ENCODE results near the gene ZNF41. TPM values are rescaled to one million over a fixed set of nuclear protein-coding genes. Genes with fewer than 3 reads are reported as not detected.

The ZNF41 gene
- total and polyA plus RNA-seq, 2 of the 13 experiments (the other 11 are each of a cell fraction or from before 2014, with no cell fraction given), result 2.3 to 3.9 TPM

GRCh38 chrX:47515941-47516665 lies 33.1 kb upstream of the ZNF41 start (continued):
- TF ChIP-seq, protein P1, sequence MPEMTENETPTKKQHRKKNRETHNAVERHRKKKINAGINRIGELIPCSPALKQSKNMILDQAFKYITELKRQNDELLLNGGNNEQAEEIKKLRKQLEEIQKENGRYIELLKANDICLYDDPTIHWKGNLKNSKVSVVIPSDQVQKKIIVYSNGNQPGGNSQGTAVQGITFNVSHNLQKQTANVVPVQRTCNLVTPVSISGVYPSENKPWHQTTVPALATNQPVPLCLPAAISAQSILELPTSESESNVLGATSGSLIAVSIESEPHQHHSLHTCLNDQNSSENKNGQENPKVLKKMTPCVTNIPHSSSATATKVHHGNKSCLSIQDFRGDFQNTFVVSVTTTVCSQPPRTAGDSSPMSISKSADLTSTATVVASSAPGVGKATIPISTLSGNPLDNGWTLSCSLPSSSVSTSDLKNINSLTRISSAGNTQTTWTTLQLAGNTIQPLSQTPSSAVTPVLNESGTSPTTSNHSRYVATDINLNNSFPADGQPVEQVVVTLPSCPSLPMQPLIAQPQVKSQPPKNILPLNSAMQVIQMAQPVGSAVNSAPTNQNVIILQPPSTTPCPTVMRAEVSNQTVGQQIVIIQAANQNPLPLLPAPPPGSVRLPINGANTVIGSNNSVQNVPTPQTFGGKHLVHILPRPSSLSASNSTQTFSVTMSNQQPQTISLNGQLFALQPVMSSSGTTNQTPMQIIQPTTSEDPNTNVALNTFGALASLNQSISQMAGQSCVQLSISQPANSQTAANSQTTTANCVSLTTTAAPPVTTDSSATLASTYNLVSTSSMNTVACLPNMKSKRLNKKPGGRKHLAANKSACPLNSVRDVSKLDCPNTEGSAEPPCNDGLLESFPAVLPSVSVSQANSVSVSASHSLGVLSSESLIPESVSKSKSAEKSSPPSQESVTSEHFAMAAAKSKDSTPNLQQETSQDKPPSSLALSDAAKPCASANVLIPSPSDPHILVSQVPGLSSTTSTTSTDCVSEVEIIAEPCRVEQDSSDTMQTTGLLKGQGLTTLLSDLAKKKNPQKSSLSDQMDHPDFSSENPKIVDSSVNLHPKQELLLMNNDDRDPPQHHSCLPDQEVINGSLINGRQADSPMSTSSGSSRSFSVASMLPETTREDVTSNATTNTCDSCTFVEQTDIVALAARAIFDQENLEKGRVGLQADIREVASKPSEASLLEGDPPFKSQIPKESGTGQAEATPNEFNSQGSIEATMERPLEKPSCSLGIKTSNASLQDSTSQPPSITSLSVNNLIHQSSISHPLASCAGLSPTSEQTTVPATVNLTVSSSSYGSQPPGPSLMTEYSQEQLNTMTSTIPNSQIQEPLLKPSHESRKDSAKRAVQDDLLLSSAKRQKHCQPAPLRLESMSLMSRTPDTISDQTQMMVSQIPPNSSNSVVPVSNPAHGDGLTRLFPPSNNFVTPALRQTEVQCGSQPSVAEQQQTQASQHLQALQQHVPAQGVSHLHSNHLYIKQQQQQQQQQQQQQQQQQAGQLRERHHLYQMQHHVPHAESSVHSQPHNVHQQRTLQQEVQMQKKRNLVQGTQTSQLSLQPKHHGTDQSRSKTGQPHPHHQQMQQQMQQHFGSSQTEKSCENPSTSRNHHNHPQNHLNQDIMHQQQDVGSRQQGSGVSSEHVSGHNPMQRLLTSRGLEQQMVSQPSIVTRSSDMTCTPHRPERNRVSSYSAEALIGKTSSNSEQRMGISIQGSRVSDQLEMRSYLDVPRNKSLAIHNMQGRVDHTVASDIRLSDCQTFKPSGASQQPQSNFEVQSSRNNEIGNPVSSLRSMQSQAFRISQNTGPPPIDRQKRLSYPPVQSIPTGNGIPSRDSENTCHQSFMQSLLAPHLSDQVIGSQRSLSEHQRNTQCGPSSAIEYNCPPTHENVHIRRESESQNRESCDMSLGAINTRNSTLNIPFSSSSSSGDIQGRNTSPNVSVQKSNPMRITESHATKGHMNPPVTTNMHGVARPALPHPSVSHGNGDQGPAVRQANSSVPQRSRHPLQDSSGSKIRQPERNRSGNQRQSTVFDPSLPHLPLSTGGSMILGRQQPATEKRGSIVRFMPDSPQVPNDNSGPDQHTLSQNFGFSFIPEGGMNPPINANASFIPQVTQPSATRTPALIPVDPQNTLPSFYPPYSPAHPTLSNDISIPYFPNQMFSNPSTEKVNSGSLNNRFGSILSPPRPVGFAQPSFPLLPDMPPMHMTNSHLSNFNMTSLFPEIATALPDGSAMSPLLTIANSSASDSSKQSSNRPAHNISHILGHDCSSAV (CRISPR knock-in tag; IDR thresholded peaks at IDR 0.05; ENCODE audit: borderline replicate concordance), result no peak
- TF ChIP-seq CSRNP2 (CRISPR knock-in tag; conservative IDR thresholded peaks at IDR 0.05; ENCODE audit: low read depth), result no peak
- no peak for TF ChIP-seq ZNF44 (CRISPR knock-in tag; IDR thresholded peaks at IDR 0.05)
- no peak for TF ChIP-seq RELA (CRISPR knock-in tag; IDR thresholded peaks at IDR 0.05)
- TF ChIP-seq ZNF577 (CRISPR knock-in tag; IDR thresholded peaks at IDR 0.05; ENCODE audit: borderline replicate concordance, low read depth), result no peak
- no peak for TF ChIP-seq SALL1 (CRISPR knock-in tag; IDR thresholded peaks at IDR 0.05)
- no peak for TF ChIP-seq CBX1 (IDR thresholded peaks at IDR 0.05; ENCODE audit: low read depth)
- TF ChIP-seq ZNF124 (CRISPR knock-in tag; IDR thresholded peaks at IDR 0.05), result no peak
- no peak for TF ChIP-seq SRF (IDR thresholded peaks at IDR 0.05; ENCODE audit: low read depth, low read length)
- no peak for TF ChIP-seq ZNF12 (CRISPR knock-in tag; IDR thresholded peaks at IDR 0.05)
- TF ChIP-seq RFX5 (IDR thresholded peaks at IDR 0.05; ENCODE audit: low read depth, low read length), result no peak
- TF ChIP-seq, protein P2, sequence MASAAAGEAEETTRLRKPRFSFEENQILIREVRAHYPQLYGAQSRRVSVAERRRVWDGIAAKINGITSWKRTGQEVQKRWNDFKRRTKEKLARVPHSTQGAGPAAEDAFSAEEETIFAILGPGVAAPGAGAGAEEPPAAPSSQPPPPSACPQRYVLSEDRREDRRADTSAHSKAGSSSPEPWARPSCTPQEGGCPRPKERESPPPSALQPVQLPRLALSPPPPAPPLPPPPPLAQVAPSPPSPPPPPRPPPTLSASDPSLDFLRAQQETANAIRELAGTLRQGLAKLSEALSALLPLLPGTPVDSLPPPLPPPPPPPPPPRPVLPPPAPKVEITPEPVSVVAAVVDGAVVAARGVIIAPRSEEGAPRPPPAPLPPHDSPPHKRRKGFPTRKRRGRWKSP (CRISPR knock-in tag; IDR thresholded peaks at IDR 0.05), result no peak
- TF ChIP-seq ARHGAP35 (CRISPR knock-in tag; IDR thresholded peaks at IDR 0.05; ENCODE audit: borderline replicate concordance), result no peak
- no peak for TF ChIP-seq GLMP (CRISPR knock-in tag; IDR thresholded peaks at IDR 0.05; ENCODE audit: borderline replicate concordance)
- no peak for TF ChIP-seq ZNF792 (CRISPR knock-in tag; IDR thresholded peaks at IDR 0.05)
- TF ChIP-seq, protein P3, sequence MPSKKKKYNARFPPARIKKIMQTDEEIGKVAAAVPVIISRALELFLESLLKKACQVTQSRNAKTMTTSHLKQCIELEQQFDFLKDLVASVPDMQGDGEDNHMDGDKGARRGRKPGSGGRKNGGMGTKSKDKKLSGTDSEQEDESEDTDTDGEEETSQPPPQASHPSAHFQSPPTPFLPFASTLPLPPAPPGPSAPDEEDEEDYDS (CRISPR knock-in tag; IDR thresholded peaks at IDR 0.05), result no peak
